Measurements from ENCODE around the gene SLC41A2. TPM values are rescaled to one million over a fixed set of nuclear protein-coding genes. Genes with fewer than 3 reads are reported as not detected.

SLC41A2 gene, protein sequence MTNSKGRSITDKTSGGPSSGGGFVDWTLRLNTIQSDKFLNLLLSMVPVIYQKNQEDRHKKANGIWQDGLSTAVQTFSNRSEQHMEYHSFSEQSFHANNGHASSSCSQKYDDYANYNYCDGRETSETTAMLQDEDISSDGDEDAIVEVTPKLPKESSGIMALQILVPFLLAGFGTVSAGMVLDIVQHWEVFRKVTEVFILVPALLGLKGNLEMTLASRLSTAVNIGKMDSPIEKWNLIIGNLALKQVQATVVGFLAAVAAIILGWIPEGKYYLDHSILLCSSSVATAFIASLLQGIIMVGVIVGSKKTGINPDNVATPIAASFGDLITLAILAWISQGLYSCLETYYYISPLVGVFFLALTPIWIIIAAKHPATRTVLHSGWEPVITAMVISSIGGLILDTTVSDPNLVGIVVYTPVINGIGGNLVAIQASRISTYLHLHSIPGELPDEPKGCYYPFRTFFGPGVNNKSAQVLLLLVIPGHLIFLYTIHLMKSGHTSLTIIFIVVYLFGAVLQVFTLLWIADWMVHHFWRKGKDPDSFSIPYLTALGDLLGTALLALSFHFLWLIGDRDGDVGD
- 4.7 and 17.5 TPM in 2 replicates for total RNA-seq

DNA sequence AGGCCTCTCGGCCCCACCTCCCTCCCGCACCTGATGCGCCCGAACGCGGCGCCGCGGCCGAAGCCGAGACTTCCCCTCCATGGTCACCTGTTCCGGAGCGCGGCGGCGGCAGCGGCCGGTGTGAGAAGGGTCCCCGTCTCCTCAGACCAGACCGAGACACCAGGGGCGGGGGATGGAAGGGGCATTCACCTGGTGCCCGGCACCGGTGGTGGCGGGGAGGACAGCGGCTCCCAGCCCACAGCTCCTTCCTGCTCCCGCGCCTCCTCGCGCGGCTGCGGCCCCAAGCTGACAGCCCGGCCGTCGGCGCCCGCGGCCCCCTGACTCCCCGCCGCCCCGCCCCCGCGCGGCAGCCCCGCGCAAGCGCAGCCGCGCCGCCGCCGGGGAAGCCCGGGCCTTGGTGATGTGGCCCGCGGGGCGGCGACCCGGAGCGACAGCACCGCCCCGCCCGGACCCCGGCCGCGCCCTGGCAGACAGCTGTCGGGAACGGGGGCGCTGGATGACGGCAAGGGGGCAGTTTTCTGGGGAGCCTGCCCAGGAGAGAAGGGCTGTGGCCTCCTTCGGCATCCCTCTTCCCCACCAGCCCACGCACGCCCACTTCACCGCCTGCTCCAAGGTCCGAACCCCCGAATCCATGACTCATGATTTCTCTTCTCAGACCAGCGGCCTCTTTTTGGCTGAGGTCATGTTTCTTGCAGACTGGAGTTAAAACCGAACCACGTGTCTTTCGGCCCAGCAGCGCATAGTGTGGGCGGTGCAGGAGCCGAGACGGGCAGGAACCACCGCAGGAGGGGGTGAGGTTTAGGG lies at the start of gene SLC41A2:
TSS of gene SLC41A2 (minus strand) at position 290 of the 804 bp plus-strand sequence. CDS start 29,763 bp downstream, outside the sequence.

GRCh38 chr12:104986022-104986941 lies 28.2 kb upstream of the SLC41A2 start, which contains the start of gene NOPCHAP1:
TSS of gene NOPCHAP1 (plus strand) at chr12:104986316. CDS start at chr12:104986353, 37 bp downstream.

Other genes starting within 250 kb of the SLC41A2 start
- 1.4 and 8.8 TPM in 2 replicates for gene NOPCHAP1, start 28.0 kb upstream of the SLC41A2 start, total RNA-seq
- 35.3 and 39.6 TPM in 2 replicates for gene ALDH1L2, start 126.2 kb upstream of the SLC41A2 start, total RNA-seq
- gene WASHC4, start 149.4 kb upstream of the SLC41A2 start, total RNA-seq = 28.8 and 29.8 TPM in 2 replicates

Data from epithelial cell of alveolus of lung (primary cell).